SK-N-SH (cell line): ENCODE measurements around the gene CUX1. TPM values are rescaled to one million over a fixed set of nuclear protein-coding genes. Genes with fewer than 3 reads are reported as not detected.

Experiments
- CTCF ChIA-PET: fragments of 300-600, 350-600 bp; formaldehyde crosslinking; extraction: SDS; loops from one replicate; lab custom pipeline; 2021; lab: Yijun Ruan, JAX
- POLR2A ChIA-PET: fragments of 350-600 bp; sonication (Branson Sonifier 250); formaldehyde crosslinking; extraction: SDS; loops from one replicate; lab custom pipeline; 2020; ENCODE audit warnings: antibody characterized with exemption, inconsistent platforms; lab: Yijun Ruan, JAX
- DNase-seq: peaks from one replicate; pipeline ENCODE4 v3.0.0; 2012
- H2AFZ ChIP-seq: fragments of 200-600 bp; sonication (generic); 2 replicates; pipeline ENCODE4 v1.8.1; 2016; ENCODE audit warnings: antibody characterized with exemption, mild to moderate bottlenecking, low read depth
- H3F3A ChIP-seq: fragments of 200-600 bp; sonication (generic); replicated peaks from 2 replicates; pipeline ENCODE3; 2016; ENCODE audit warnings: antibody characterized with exemption, mild to moderate bottlenecking; ENCODE audit not compliant: insufficient read depth
- H3K27ac ChIP-seq, 2 experiments: fragments of 200-500 bp in 1 of 2; fragments of 200-600 bp in 1 of 2; sonication (Bioruptor generic) in 1 of 2; sonication (generic), shearing (Covaris generic) in 1 of 2; 2 replicates each; pipeline versions ENCODE4 v1.5.1 to v1.6.1; 2014 to 2016; ENCODE audit warnings: low read depth in 2 of 2, inconsistent platforms in 1 of 2, low read length in 1 of 2, mild to moderate bottlenecking in 1 of 2, mixed read lengths in 1 of 2
- H3K27me3 ChIP-seq: fragments of 200-600 bp; sonication (generic), shearing (Covaris generic); 2 replicates; pipeline ENCODE4 v1.6.1; 2016; ENCODE audit warnings: mixed run types; ENCODE audit not compliant: insufficient read depth
- H3K36me3 ChIP-seq, 2 experiments: fragments of 200-500 bp in 1 of 2; fragments of 200-600 bp in 1 of 2; sonication (Bioruptor generic) in 1 of 2; sonication (generic) in 1 of 2; replicated peaks in 1 of 2; 2 replicates each; pipeline versions ENCODE3 to v1.5.1; 2014 to 2016; ENCODE audit warnings: low read length in 1 of 2, mild to moderate bottlenecking in 1 of 2; ENCODE audit not compliant: insufficient read depth in 2 of 2, control insufficient read depth in 1 of 2
- H3K4me1 ChIP-seq, 2 experiments: fragments of 200-500 bp in 1 of 2; fragments of 200-600 bp in 1 of 2; sonication (Bioruptor generic) in 1 of 2; sonication (generic), shearing (Covaris generic) in 1 of 2; 2 replicates each; pipeline versions ENCODE4 v1.5.1 to v1.6.1; 2014 to 2016; ENCODE audit warnings: low read depth in 1 of 2, low read length in 1 of 2, mixed run types in 1 of 2; ENCODE audit not compliant: insufficient read depth in 2 of 2, control insufficient read depth in 1 of 2
- H3K4me2 ChIP-seq: fragments of 200-600 bp; sonication (generic), shearing (Covaris generic); 2 replicates; pipeline ENCODE4 v1.6.1; 2017; ENCODE audit warnings: mixed run types
- H3K4me3 ChIP-seq, 2 experiments: fragments of 200-500 bp in 1 of 2; fragments of 200-600 bp in 1 of 2; sonication (Bioruptor generic) in 1 of 2; sonication (generic), shearing (Covaris generic) in 1 of 2; 2 replicates each; pipeline versions ENCODE4 v1.5.1 to v1.8.1; 2014 to 2016; ENCODE audit warnings: low read depth in 2 of 2, inconsistent platforms in 1 of 2, low read length in 1 of 2, mild to moderate bottlenecking in 1 of 2, mixed read lengths in 1 of 2, moderate library complexity in 1 of 2
- H3K79me2 ChIP-seq: fragments of 200-600 bp; sonication (generic); 2 replicates; pipeline ENCODE4 v1.8.1; 2017; ENCODE audit warnings: mild to moderate bottlenecking; ENCODE audit not compliant: insufficient read depth
- H3K9ac ChIP-seq: fragments of 200-600 bp; sonication (generic); 2 replicates; pipeline ENCODE4 v1.6.1; 2017; ENCODE audit warnings: mixed run types
- H3K9me2 ChIP-seq: fragments of 200-600 bp; sonication (generic); 2 replicates; pipeline ENCODE4 v1.6.1; 2017; ENCODE audit warnings: mixed run types
- H3K9me3 ChIP-seq: fragments of 200-600 bp; sonication (generic); 2 replicates; pipeline ENCODE4 v1.6.1; 2017; ENCODE audit warnings: mixed run types, mild to moderate bottlenecking, moderate library complexity
- H4K20me1 ChIP-seq: fragments of 200-600 bp; sonication (generic); 2 replicates; pipeline ENCODE4 v1.6.1; 2017; ENCODE audit warnings: mild to moderate bottlenecking, mixed run types; ENCODE audit not compliant: insufficient read depth
- FOSL2 ChIP-seq: IDR thresholded peaks from 2 replicates; pipeline ENCODE4 v1.4.0; 2012; ENCODE audit warnings: low read depth, mild to moderate bottlenecking, moderate library complexity, borderline replicate concordance
- FOXJ3 ChIP-seq: sonication (generic); formaldehyde crosslinking; IDR thresholded peaks from 2 replicates; pipeline ENCODE4 v1.5.1; 2020; ENCODE audit warnings: mild to moderate bottlenecking, missing genetic modification reagents
- FOXM1 ChIP-seq: IDR thresholded peaks from 2 replicates; pipeline ENCODE4 v1.4.0; 2012; ENCODE audit warnings: low read depth, mild to moderate bottlenecking
- GATA2 ChIP-seq: sonication (generic); formaldehyde crosslinking; IDR thresholded peaks from 2 replicates; pipeline ENCODE4 v1.5.0; 2020; ENCODE audit warnings: mild to moderate bottlenecking, missing genetic modification reagents
- JUND ChIP-seq: IDR thresholded peaks from 2 replicates; pipeline ENCODE4 v1.4.0; 2012
- MAX ChIP-seq: IDR thresholded peaks from 2 replicates; pipeline ENCODE4 v1.4.0; 2012; ENCODE audit warnings: low read depth
- NFIC ChIP-seq: IDR thresholded peaks from 2 replicates; pipeline ENCODE4 v1.4.0; 2012; ENCODE audit warnings: borderline replicate concordance
- PBX3 ChIP-seq: IDR thresholded peaks from 2 replicates; pipeline ENCODE4; 2012
- POLR2AphosphoS5 ChIP-seq: IDR thresholded peaks from 2 replicates; pipeline ENCODE4 v1.6.1; 2012; ENCODE audit warnings: low read depth, low read length
- RCOR1 ChIP-seq: fragments of 150-350 bp; IDR thresholded peaks from 2 replicates; pipeline ENCODE4 v1.6.1; 2017; ENCODE audit warnings: antibody characterized with exemption, low read length
- REST ChIP-seq: IDR thresholded peaks from 2 replicates; pipeline ENCODE4 v1.6.1; 2012; ENCODE audit warnings: mild to moderate bottlenecking, low read depth, low read length, moderate library complexity
- SIN3A ChIP-seq: IDR thresholded peaks from 2 replicates; pipeline ENCODE4 v1.6.1; 2012; ENCODE audit warnings: low read depth, mild to moderate bottlenecking, low read length, moderate library complexity, borderline replicate concordance
- SMC3 ChIP-seq: IDR thresholded peaks from 2 replicates; pipeline ENCODE4 v1.6.1; 2012; ENCODE audit warnings: low read depth, low read length, improper control_type of control experiment
- TAF1 ChIP-seq: IDR thresholded peaks from 2 replicates; pipeline ENCODE4 v1.6.1; 2012; ENCODE audit warnings: low read depth, mild to moderate bottlenecking, low read length, moderate library complexity, borderline replicate concordance
- TCF12 ChIP-seq: IDR thresholded peaks from 2 replicates; pipeline ENCODE4 v1.4.0; 2012
- TEAD4 ChIP-seq: IDR thresholded peaks from 2 replicates; pipeline ENCODE4 v1.4.0; 2012; ENCODE audit warnings: mild to moderate bottlenecking, borderline replicate concordance; ENCODE audit not compliant: insufficient read depth
- USF1 ChIP-seq: IDR thresholded peaks from 2 replicates; pipeline ENCODE4 v1.4.0; 2012; ENCODE audit warnings: low read depth, borderline replicate concordance
- YY1 ChIP-seq: IDR thresholded peaks from 2 replicates; pipeline ENCODE4 v1.4.0; 2012; ENCODE audit warnings: low read depth, mild to moderate bottlenecking
- WGBS: methylation state at CpG from one replicate; pipeline ENCODE4 v1.1.6; 2017; ENCODE audit warnings: low lambda C conversion rate; 5-methylcytosine and 5-hydroxymethylcytosine counted together
- polyA plus RNA-seq, 3 experiments: library from polyadenylated mRNA; depleted of rRNA; stranded (reverse); fragments of >200 nt; gene quantifications; 2 replicates each; pipeline ENCODE4 v1.2.3, GENCODE V29; 2012

Gene CUX1
- polyA plus RNA-seq, 1 of the 3 experiments (the other 2 are of a cell fraction) = 68.6 TPM

GRCh38 chr7:102317231-102318059 is 500.0 kb downstream of the CUX1 start:
- TF ChIP-seq POLR2AphosphoS5 = no peak
- no peak for TF ChIP-seq SIN3A
- no peak for TF ChIP-seq FOXJ3
- no peak for TF ChIP-seq JUND
- TF ChIP-seq TCF12 = no peak
- no peak for TF ChIP-seq SMC3
- no peak for TF ChIP-seq NFIC
- TF ChIP-seq USF1 = no peak
- no peak for TF ChIP-seq PBX3
- TF ChIP-seq MAX = no peak
- CTCF ChIA-PET = interaction anchor here (0.6 to 2.4 kb wide), 4 partner anchors 9 to 775 kb away, joined by 3 to 6 read pairs (median 4); no protein-coding TSS in a partner anchor

GRCh38 chr7:102318482-102318971 is 501.1 kb downstream of the CUX1 start:
- Histone ChIP-seq H3K27me3 (no peaks in the 10 kb centered on the region), H3K79me2 (no peaks in the 10 kb centered on the region), H3K9me2 (no peaks in the 10 kb centered on the region), H3K27ac (no peak overlapping the region; a peak in 1 of 4 replicates), H3K4me2 (no peak overlapping the region), H4K20me1 (no peaks in the 10 kb centered on the region), H3K4me1 (peaks cover 0 to 4% of the 10 kb centered on the region in 2 experiments; a peak in 1 of 4 replicates), H3K9ac (no peak overlapping the region), H3K4me3 (no peak overlapping the region), H3K36me3 (peaks cover 0 to 4% of the 10 kb centered on the region in 2 experiments), H2AFZ (no peak overlapping the region), H3K9me3 (no peaks in the 10 kb centered on the region), H3F3A (no peaks in the 10 kb centered on the region)
- CTCF ChIA-PET = interaction anchor here (0.8 to 2.4 kb wide), 6 partner anchors 10 to 776 kb away, joined by 3 to 6 read pairs (median 3); no protein-coding TSS in a partner anchor
- WGBS = 86% methylated on average over 7 of the region's 7 CpGs
- POLR2A ChIA-PET = no interaction called here
- peak; percentile 59 for DNase-seq
- TF ChIP-seq REST (no peak), SIN3A (no peak), RCOR1 (no peak), FOXM1 (no peak), YY1 (no peak), GATA2 (CRISPR knock-in tag) (no peak), PBX3 (no peak), FOSL2 (no peak), JUND (no peak), POLR2AphosphoS5 (no peak), TAF1 (no peak), TEAD4 (no peak), MAX (no peak)

More at GRCh38 chr7:102317231-102318059, 500.0 kb downstream of the CUX1 start:
- Histone ChIP-seq H3K27ac (no peak overlapping the region), H3K4me2 (no peak overlapping the region), H3K79me2 (no peaks in the 10 kb centered on the region), H3K9me2 (no peaks in the 10 kb centered on the region), H2AFZ (no peak overlapping the region), H3K9ac (no peak overlapping the region), H4K20me1 (no peaks in the 10 kb centered on the region), H3K9me3 (no peaks in the 10 kb centered on the region), H3K36me3 (peaks cover 0 to 4% of the 10 kb centered on the region in 2 experiments), H3K4me3 (no peak overlapping the region), H3F3A (no peaks in the 10 kb centered on the region), H3K27me3 (no peaks in the 10 kb centered on the region), H3K4me1 (peaks cover 0 to 4% of the 10 kb centered on the region in 2 experiments; a peak in 1 of 4 replicates)
- POLR2A ChIA-PET = no interaction called here
- 94% methylated on average over 22 of the region's 24 CpGs for WGBS
- DNase-seq = peak; percentile 36
